ENCODE measurements around the gene COA7. TPM values are rescaled to one million over a fixed set of nuclear protein-coding genes. Genes with fewer than 3 reads are reported as not detected.

The COA7 gene
- total and polyA plus RNA-seq, 10 of the 15 experiments (the other 5 are each of a cell fraction or from before 2014, with no cell fraction given): 7.5 to 20.2 (median 15.4) TPM

GRCh38 chr1:52676249-52676903, 21.8 kb downstream of the COA7 start:
- no peak overlapping the region for H3K4me3 ChIP-seq
- in situ Hi-C loops (cut with MboI): no loop called here
- CTCF ChIA-PET: interaction anchor here (0.6 to 2.5 kb wide), 2 partner anchors 10 to 149 kb away, joined by 3 to 7 read pairs; no protein-coding TSS in a partner anchor
- no peak overlapping the region for H3K27ac ChIP-seq (ENCODE audit: control insufficient read depth, insufficient read depth)
- TF ChIP-seq IKZF1 (conservative IDR thresholded peaks at IDR 0.05): no peak
- intact Hi-C loops (cut with micrococcal nuclease; ENCODE audit: unreplicated experiment): no loop called here
- H3K79me2 ChIP-seq (ENCODE audit: control insufficient read depth, insufficient read depth, low read length): no peaks in the 10 kb centered on the region
- RAD21 ChIA-PET (ENCODE audit: unreplicated experiment): no interaction called here
- H3K27me3 ChIP-seq (replicated peaks in 1 of 2; ENCODE audit: control insufficient read depth in 2 of 2, insufficient read depth in 2 of 2, low read length in 1 of 2): no peaks in the 10 kb centered on the region
- POLR2A ChIA-PET: no interaction called here
- BruUV-seq (replicated peaks): no TSS peak
- no peak for FAIRE-seq
- ATAC-seq: no peak
- no peak overlapping the region for H3K9ac ChIP-seq (ENCODE audit: control insufficient read depth, insufficient read depth, low read length)
- H4K20me1 ChIP-seq (ENCODE audit: control insufficient read depth, insufficient read depth): no peaks in the 10 kb centered on the region
- no peak for DNase-seq (ENCODE audit: low read depth, low spot score)
- no peak overlapping the region for H2AFZ ChIP-seq (ENCODE audit: control insufficient read depth, low read depth, low read length)
- H3K36me3 ChIP-seq (ENCODE audit: control insufficient read depth in 2 of 2, insufficient read depth in 2 of 2, low read length in 1 of 2): no peaks in the 10 kb centered on the region
- H3K4me2 ChIP-seq (ENCODE audit: control insufficient read depth, insufficient read depth): no peak overlapping the region
- SMC1A ChIA-PET (ENCODE audit: uncharacterized antibody, unreplicated experiment): interaction anchor here (0.9 to 1.4 kb wide), 2 partner anchors 10 to 259 kb away, joined by 3 to 4 read pairs; no protein-coding TSS in a partner anchor
- 65% methylated on average over 8 of the region's 8 CpGs for WGBS (ENCODE audit: insufficient coverage, insufficient replicate concordance, low lambda C conversion rate, missing lambda C conversion rate)
- no peaks in the 10 kb centered on the region for H3K4me1 ChIP-seq (ENCODE audit: control insufficient read depth, insufficient read depth, low read length)
- no peaks in the 10 kb centered on the region for H3K9me3 ChIP-seq (replicated peaks; ENCODE audit: control insufficient read depth, insufficient read depth, low read length)

- whole genome bisulfite sequencing (ENCODE audit: insufficient coverage, insufficient replicate concordance, low lambda C conversion rate, missing lambda C conversion rate): 81% methylated on average over 6 of the region's 6 CpGs
- FAIRE-seq (no peak), ATAC-seq (no peak), DNase-seq (ENCODE audit: low read depth, low spot score) (no peak)
- in situ Hi-C loops (cut with MboI): no loop called here
- Histone ChIP-seq H3K4me3 (no peak overlapping the region), H4K20me1 (ENCODE audit: control insufficient read depth, insufficient read depth) (no peaks in the 10 kb centered on the region), H3K27ac (ENCODE audit: control insufficient read depth, insufficient read depth) (no peak overlapping the region), H2AFZ (ENCODE audit: control insufficient read depth, low read depth, low read length) (no peak overlapping the region), H3K4me2 (ENCODE audit: control insufficient read depth, insufficient read depth) (no peak overlapping the region), H3K79me2 (ENCODE audit: control insufficient read depth, insufficient read depth, low read length) (no peaks in the 10 kb centered on the region), H3K9ac (ENCODE audit: control insufficient read depth, insufficient read depth, low read length) (no peak overlapping the region), H3K4me1 (ENCODE audit: control insufficient read depth, insufficient read depth, low read length) (no peaks in the 10 kb centered on the region), H3K9me3 (replicated peaks; ENCODE audit: control insufficient read depth, insufficient read depth, low read length) (no peaks in the 10 kb centered on the region), H3K27me3 (replicated peaks in 1 of 2; ENCODE audit: control insufficient read depth in 2 of 2, insufficient read depth in 2 of 2, low read length in 1 of 2) (no peaks in the 10 kb centered on the region), H3K36me3 (ENCODE audit: control insufficient read depth in 2 of 2, insufficient read depth in 2 of 2, low read length in 1 of 2) (no peaks in the 10 kb centered on the region)
- CTCF ChIA-PET: interaction anchor here (1.3 kb wide), 1 partner anchor 11 kb away, joined by 3 read pairs; no protein-coding TSS in a partner anchor
- no peak for TF ChIP-seq IRF3 (IDR thresholded peaks at IDR 0.05)
- no peak for TF ChIP-seq TCF3 (IDR thresholded peaks at IDR 0.05; ENCODE audit: borderline replicate concordance, insufficient read depth, low read depth, low read length)
- no peak for TF ChIP-seq MTA3 (IDR thresholded peaks at IDR 0.05; ENCODE audit: borderline replicate concordance, low read length)
- POLR2A ChIA-PET: no interaction called here
- RAD21 ChIA-PET (ENCODE audit: unreplicated experiment): no interaction called here
- intact Hi-C loops (cut with micrococcal nuclease; ENCODE audit: unreplicated experiment): no loop called here
- SMC1A ChIA-PET (ENCODE audit: uncharacterized antibody, unreplicated experiment): no interaction called here
- no TSS peak for BruUV-seq (replicated peaks)
Measured at GRCh38 chr1:52674497-52675384, 23.4 kb downstream of the COA7 start.
